GM23248 (cell line): Measurements from ENCODE around the gene LAMA2.

ENCODE experiments used
- EZH2 ChIP-seq: fragments of 200-600 bp; sonication (generic); IDR thresholded peaks from 2 replicates; pipeline ENCODE4 v1.6.1; 2018; ENCODE audit warnings: antibody characterized with exemption, mild to moderate bottlenecking; ENCODE audit not compliant: insufficient read depth, poor library complexity, severe bottlenecking
- EZH2phosphoT487 ChIP-seq: fragments of 200-600 bp; sonication (generic); IDR thresholded peaks from 2 replicates; pipeline ENCODE4 v1.6.1; 2018; ENCODE audit warnings: antibody characterized with exemption, moderate library complexity, mild to moderate bottlenecking, low read depth; ENCODE audit not compliant: insufficient read depth

DNA sequence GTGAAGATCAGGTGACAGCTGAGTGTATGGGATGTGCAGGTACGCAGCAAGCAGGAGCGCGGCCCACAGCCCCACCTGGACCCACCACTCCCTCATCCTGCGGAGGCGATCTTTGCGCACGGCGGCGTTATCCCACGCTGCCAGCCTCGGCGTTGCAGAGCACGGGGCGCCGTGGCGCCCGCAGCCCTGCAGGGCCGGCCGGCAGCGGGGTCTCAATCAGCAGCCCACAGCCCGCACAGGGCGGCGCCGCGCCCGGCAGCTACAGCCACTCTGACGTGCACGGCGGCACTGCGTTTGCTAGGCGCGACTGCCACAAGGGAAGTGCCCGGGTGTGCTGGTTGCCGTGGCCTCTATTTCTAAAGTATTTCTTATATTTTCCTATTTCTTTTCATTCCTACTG is 46.9 kb downstream of the LAMA2 start:
- TF ChIP-seq EZH2 = no peak
- TF ChIP-seq EZH2phosphoT487 = no peak
